Adrenal gland (tissue), 5 donors: Measurements from ENCODE around the gene IL1B.

Source experiments
- CTCF ChIP-seq, 6 experiments: fragments of 450-650 bp in 4 of 6; fragments of 200-600 bp in 2 of 6; sonication (generic) in 1 of 6; IDR thresholded peaks; 1 replicate in 5 of 6; 2 replicates in 1 of 6; pipeline versions ENCODE4 v1.5.1 to v1.8.0; 2016 to 2021; ENCODE audit warnings: antibody characterized with exemption in 6 of 6, mild to moderate bottlenecking in 2 of 6, moderate library complexity in 1 of 6
- POLR2A ChIP-seq, 2 donors: fragments of 450-650 bp; IDR thresholded peaks; one replicate each; pipeline ENCODE4 v1.6.1; 2017; ENCODE audit warnings: antibody characterized with exemption in 2 of 2, mild to moderate bottlenecking in 2 of 2, moderate library complexity in 1 of 2
- donor health status: DM: no; HTN: no; CAD: no.

DNA sequence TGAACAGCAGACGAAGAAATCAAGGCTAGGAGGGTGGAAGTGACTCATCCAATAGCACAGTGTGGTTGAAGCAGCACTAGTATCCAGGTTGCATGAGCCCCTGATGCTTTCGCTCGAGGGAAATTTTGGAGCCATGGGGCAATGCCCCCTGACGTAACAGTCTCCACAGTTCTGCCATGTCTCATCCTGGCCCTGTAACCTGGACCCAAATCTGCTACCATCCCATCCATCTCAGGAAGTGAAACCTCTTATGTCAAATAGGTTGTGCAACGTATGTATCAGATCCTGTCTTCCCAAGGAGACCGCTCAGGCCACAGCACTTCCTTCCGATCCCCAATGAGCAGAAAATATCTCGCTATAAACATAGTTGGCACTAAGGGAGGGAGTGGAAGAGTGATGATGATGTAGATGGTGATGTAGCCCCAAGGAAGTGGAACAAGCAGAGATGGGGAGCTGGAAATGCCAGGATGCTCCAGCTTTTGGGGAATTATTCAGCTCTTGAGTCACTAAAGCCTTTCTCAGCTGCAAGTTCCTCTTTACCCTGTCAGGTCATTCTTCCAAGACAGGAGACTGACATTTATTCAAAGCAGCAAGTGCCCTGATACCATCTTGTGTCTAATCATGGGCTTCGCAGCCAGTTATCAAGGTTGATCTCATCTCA, 3.0 kb upstream of the IL1B start:
- TF ChIP-seq CTCF (IDR thresholded peaks at IDR 0.05), result no peak
- TF ChIP-seq POLR2A (IDR thresholded peaks at IDR 0.05), result no peak
